H1 (cell line): Measurements from ENCODE around the gene NSF. TPM values are rescaled to one million over a fixed set of nuclear protein-coding genes. Genes with fewer than 3 reads are reported as not detected.

ENCODE experiments used
- CTCF ChIA-PET: fragments of 300-600 bp; sonication (Branson Sonifier 250); formaldehyde crosslinking; loops from one replicate; lab custom pipeline; 2021; ENCODE audit not compliant: partially characterized antibody; lab: Charles Lee
- POLR2A ChIA-PET: fragments of 300-600 bp; sonication (Branson Sonifier 250); formaldehyde crosslinking; loops from one replicate; lab custom pipeline; 2021; ENCODE audit warnings: inconsistent platforms; ENCODE audit not compliant: partially characterized antibody; lab: Charles Lee
- DNase-seq, 2 experiments: peaks; one replicate each; pipeline versions ENCODE4 v3.0.0 to v3.0.0-alpha.2; 2010 to 2022; ENCODE audit warnings: low spot score in 2 of 2, low read depth in 1 of 2, mixed read lengths in 1 of 2
- FAIRE-seq: peaks from 2 replicates; lab custom pipeline; 2011; peaks lifted over from hg19 to GRCh38; lab: Jason Lieb, UNC
- H2AFZ ChIP-seq: 2 replicates; pipeline ENCODE4 v1.8.1; 2012; ENCODE audit warnings: low read length, inconsistent platforms
- H2AK5ac ChIP-seq: 2 replicates; pipeline ENCODE4 v1.6.1; 2013; ENCODE audit warnings: low read depth, low read length
- H2BK120ac ChIP-seq: replicated peaks from 2 replicates; pipeline ENCODE3; 2013; ENCODE audit warnings: low read depth, low read length, inconsistent platforms
- H2BK12ac ChIP-seq: 2 replicates; pipeline ENCODE4 v1.6.1; 2013; ENCODE audit warnings: low read depth, low read length
- H2BK15ac ChIP-seq: 2 replicates; pipeline ENCODE4 v1.6.1; 2013; ENCODE audit warnings: low read length
- H2BK20ac ChIP-seq: 2 replicates; pipeline ENCODE4 v1.6.1; 2013; ENCODE audit warnings: low read length
- H2BK5ac ChIP-seq: 2 replicates; pipeline ENCODE4 v1.6.1; 2013; ENCODE audit warnings: low read depth, low read length
- H3K14ac ChIP-seq: 2 replicates; pipeline ENCODE4 v1.6.1; 2013; ENCODE audit warnings: inconsistent platforms; ENCODE audit not compliant: insufficient read length
- H3K18ac ChIP-seq: 2 replicates; pipeline ENCODE4 v1.6.1; 2013; ENCODE audit warnings: low read length; ENCODE audit errors: extremely low read depth
- H3K23ac ChIP-seq: 2 replicates; pipeline ENCODE4 v1.6.1; 2013; ENCODE audit warnings: inconsistent platforms; ENCODE audit not compliant: insufficient read length
- H3K23me2 ChIP-seq: 2 replicates; pipeline ENCODE4 v1.6.1; 2013; ENCODE audit warnings: low read depth, low read length
- H3K27ac ChIP-seq: 2 replicates; pipeline ENCODE4 v1.6.1; 2011; ENCODE audit warnings: low read depth, low read length, inconsistent platforms
- H3K27me3 ChIP-seq, 4 experiments: replicated peaks in 1 of 4; 1 replicate in 1 of 4; 2 replicates in 3 of 4; pipeline versions ENCODE4 v1.6.1 to v1.8.1; 2011 to 2013; ENCODE audit warnings: low read length in 3 of 4, mild to moderate bottlenecking in 3 of 4, inconsistent platforms in 2 of 4, mixed read lengths in 2 of 4, moderate library complexity in 1 of 4; ENCODE audit not compliant: control insufficient read depth in 3 of 4, insufficient read depth in 3 of 4; ENCODE audit errors: extremely low read depth in 1 of 4
- H3K36me3 ChIP-seq, 4 experiments: 2 replicates each; pipeline versions ENCODE4 v1.6.1 to v1.8.1; 2011 to 2013; ENCODE audit warnings: mild to moderate bottlenecking in 4 of 4, low read length in 3 of 4, moderate library complexity in 2 of 4, control low read depth in 1 of 4, inconsistent platforms in 1 of 4; ENCODE audit not compliant: insufficient read depth in 4 of 4, control insufficient read depth in 2 of 4
- H3K4ac ChIP-seq: replicated peaks from 2 replicates; pipeline ENCODE3; 2013; ENCODE audit warnings: low read length, low read depth, mixed read lengths, inconsistent platforms; ENCODE audit not compliant: insufficient read length
- H3K4me1 ChIP-seq, 4 experiments: replicated peaks in 1 of 4; 1 replicate in 1 of 4; 2 replicates in 3 of 4; pipeline versions ENCODE4 v1.6.1 to v1.8.1; 2011 to 2013; ENCODE audit warnings: low read length in 3 of 4, inconsistent platforms in 2 of 4, mixed read lengths in 1 of 4; ENCODE audit not compliant: insufficient read depth in 4 of 4, control insufficient read depth in 3 of 4
- H3K4me2 ChIP-seq, 2 experiments: 2 replicates each; pipeline versions ENCODE4 v1.6.1 to v1.8.1; 2011 to 2013; ENCODE audit warnings: low read depth in 2 of 2, low read length in 2 of 2, control low read depth in 1 of 2, inconsistent platforms in 1 of 2, mild to moderate bottlenecking in 1 of 2; ENCODE audit not compliant: insufficient read depth in 1 of 2
- H3K4me3 ChIP-seq, 4 experiments: fragments of 200-600, 300-600 bp in 1 of 4; sonication (generic), shearing (Covaris generic), sonication (Bioruptor Twin) in 1 of 4; 2 replicates each; pipeline versions ENCODE4 v1.5.1 to v1.8.1; 2011 to 2016; ENCODE audit warnings: low read length in 4 of 4, low read depth in 3 of 4, control low read depth in 2 of 4, inconsistent platforms in 2 of 4, mild to moderate bottlenecking in 2 of 4, mixed read lengths in 1 of 4, moderate library complexity in 1 of 4; ENCODE audit not compliant: insufficient read depth in 2 of 4; ENCODE audit errors: extremely low read depth in 1 of 4
- H3K56ac ChIP-seq: replicated peaks from 2 replicates; pipeline ENCODE3; 2013; ENCODE audit warnings: low read depth, mild to moderate bottlenecking, mixed read lengths, low read length, inconsistent platforms; ENCODE audit not compliant: insufficient read length
- H3K79me1 ChIP-seq: 2 replicates; pipeline ENCODE4 v1.6.1; 2013; ENCODE audit warnings: low read depth, low read length, control low read depth
- H3K79me2 ChIP-seq, 2 experiments: 2 replicates each; pipeline versions ENCODE4 v1.6.1 to v1.8.1; 2012 to 2013; ENCODE audit warnings: low read length in 2 of 2, mild to moderate bottlenecking in 2 of 2, inconsistent platforms in 1 of 2; ENCODE audit not compliant: insufficient read depth in 2 of 2, control insufficient read depth in 1 of 2
- H3K9ac ChIP-seq, 4 experiments: replicated peaks in 1 of 4; 1 replicate in 1 of 4; 2 replicates in 3 of 4; pipeline versions ENCODE4 v1.6.1 to v1.8.1; 2011 to 2013; ENCODE audit warnings: low read depth in 3 of 4, low read length in 3 of 4, control low read depth in 2 of 4, mild to moderate bottlenecking in 2 of 4, moderate library complexity in 2 of 4, inconsistent platforms in 1 of 4; ENCODE audit errors: extremely low read depth in 1 of 4
- H3K9me3 ChIP-seq, 2 experiments: 2 replicates each; pipeline versions ENCODE4 v1.6.1 to v1.8.1; 2012 to 2013; ENCODE audit warnings: mild to moderate bottlenecking in 2 of 2, moderate library complexity in 2 of 2, control low read depth in 1 of 2, inconsistent platforms in 1 of 2, low read depth in 1 of 2, low read length in 1 of 2, mixed read lengths in 1 of 2; ENCODE audit not compliant: insufficient read depth in 2 of 2
- H4K20me1 ChIP-seq, 2 experiments: replicated peaks in 1 of 2; 2 replicates each; pipeline versions ENCODE3 to v1.8.1; 2011 to 2013; ENCODE audit warnings: inconsistent platforms in 2 of 2, low read length in 2 of 2, mild to moderate bottlenecking in 1 of 2; ENCODE audit not compliant: insufficient read depth in 2 of 2, control insufficient read depth in 1 of 2
- H4K5ac ChIP-seq: 2 replicates; pipeline ENCODE4 v1.6.1; 2013; ENCODE audit warnings: low read length, low read depth, mixed read lengths, inconsistent platforms; ENCODE audit not compliant: insufficient read length
- H4K8ac ChIP-seq: 2 replicates; pipeline ENCODE4 v1.8.0; 2013; ENCODE audit warnings: mild to moderate bottlenecking, moderate library complexity, low read length, inconsistent platforms; ENCODE audit not compliant: insufficient read depth; ENCODE audit errors: extremely low read depth
- H4K91ac ChIP-seq: replicated peaks from 2 replicates; pipeline ENCODE3; 2013; ENCODE audit warnings: low read length, mixed read lengths, inconsistent platforms; ENCODE audit not compliant: insufficient read length
- KDM5A ChIP-seq: fragments of 200-600 bp; IDR thresholded peaks from 2 replicates; pipeline ENCODE4 v1.7.1; 2012; ENCODE audit warnings: mild to moderate bottlenecking, low read length, inconsistent platforms, mixed read lengths
- RAD21 ChIP-seq, 2 experiments: IDR thresholded peaks in 1 of 2; conservative IDR thresholded peaks in 1 of 2; 2 replicates each; pipeline ENCODE4 v1.6.1; 2011; ENCODE audit warnings: low read depth in 2 of 2, low read length in 2 of 2, improper control_type of control experiment in 1 of 2, inconsistent platforms in 1 of 2, mild to moderate bottlenecking in 1 of 2, moderate library complexity in 1 of 2
- RBBP5 ChIP-seq: IDR thresholded peaks from 2 replicates; pipeline ENCODE4 v1.7.1; 2012; ENCODE audit warnings: low read depth, mild to moderate bottlenecking, inconsistent platforms, low read length, moderate library complexity, borderline replicate concordance
- RNF2 ChIP-seq: fragments of 200-900, 300-1000 bp; sonication (generic); IDR thresholded peaks from 2 replicates; pipeline ENCODE4 v1.7.1; 2016; ENCODE audit warnings: borderline replicate concordance, low read depth, mild to moderate bottlenecking, antibody characterized with exemption, low read length; ENCODE audit not compliant: poor library complexity, severe bottlenecking; ENCODE audit errors: missing control alignments
- SIN3A ChIP-seq, 2 experiments: IDR thresholded peaks in 1 of 2; conservative IDR thresholded peaks in 1 of 2; 2 replicates each; pipeline ENCODE4 v1.6.1; 2011 to 2012; ENCODE audit warnings: low read length in 2 of 2, improper control_type of control experiment in 1 of 2, low read depth in 1 of 2, mild to moderate bottlenecking in 1 of 2
- SIRT6 ChIP-seq: IDR thresholded peaks from one replicate; pipeline ENCODE4 v1.7.1; 2012; ENCODE audit warnings: low read length, inconsistent platforms
- SP2 ChIP-seq: IDR thresholded peaks from 2 replicates; pipeline ENCODE4 v1.6.1; 2012; ENCODE audit warnings: mild to moderate bottlenecking, low read length, inconsistent platforms
- SRF ChIP-seq: IDR thresholded peaks from 2 replicates; pipeline ENCODE4 v1.6.1; 2011; ENCODE audit warnings: mild to moderate bottlenecking, low read depth, low read length, moderate library complexity
- TCF12 ChIP-seq: IDR thresholded peaks from 2 replicates; pipeline ENCODE4 v1.6.1; 2011; ENCODE audit warnings: low read depth, mild to moderate bottlenecking, low read length
- YY1 ChIP-seq: IDR thresholded peaks from 2 replicates; pipeline ENCODE4 v1.6.1; 2011; ENCODE audit warnings: low read depth, mild to moderate bottlenecking, low read length
- WGBS, 2 experiments: shearing (Covaris generic) in 1 of 2; methylation state at CpG; one replicate each; pipeline versions ENCODE4 v1.1.6 to v1.1.7; 2013 to 2015; ENCODE audit warnings: low lambda C conversion rate in 2 of 2, mixed read lengths in 2 of 2, inconsistent platforms in 1 of 2, low coverage in 1 of 2, missing lambda C conversion rate in 1 of 2; ENCODE audit not compliant: insufficient replicate concordance in 2 of 2, insufficient coverage in 1 of 2, insufficient read length in 1 of 2; ENCODE audit errors: extremely low coverage in 1 of 2, missing lambda C conversion rate in 1 of 2; 5-methylcytosine and 5-hydroxymethylcytosine counted together
- polyA plus RNA-seq, 7 experiments: library from polyadenylated mRNA; depleted of rRNA in 3 of 7; stranded (reverse) in 5 of 7; unstranded in 2 of 7; fragments of >200 nt in 5 of 7; fragments of 200-250 nt in 2 of 7; gene quantifications; 1 replicate in 5 of 7; 2 replicates in 1 of 7; 4 replicates in 1 of 7; pipeline versions ENCODE4 v1.2.1 to v1.2.3, GENCODE V29; 2011 to 2013; ENCODE audit warnings: missing spikeins in 2 of 7, mixed read lengths in 2 of 7
- total RNA-seq: library from RNA; stranded (reverse); fragmentation: NEBNext Ultra II Directional; extraction: Animal tissue kit (Norgen Biotek cat#: 25700); gene quantifications from 2 replicates; pipeline ENCODE4 v1.2.1, GENCODE V29; 2021
- TF ChIP-seq, protein P1 (sequence below): IDR thresholded peaks from 2 replicates; pipeline ENCODE4 v1.6.1; 2011; ENCODE audit warnings: low read length, improper control_type of control experiment

Gene NSF
- total and polyA plus RNA-seq, 2 of the 8 experiments (the other 6 are each of a cell fraction or from before 2014, with no cell fraction given) = 13.0 to 27.7 TPM

DNA sequence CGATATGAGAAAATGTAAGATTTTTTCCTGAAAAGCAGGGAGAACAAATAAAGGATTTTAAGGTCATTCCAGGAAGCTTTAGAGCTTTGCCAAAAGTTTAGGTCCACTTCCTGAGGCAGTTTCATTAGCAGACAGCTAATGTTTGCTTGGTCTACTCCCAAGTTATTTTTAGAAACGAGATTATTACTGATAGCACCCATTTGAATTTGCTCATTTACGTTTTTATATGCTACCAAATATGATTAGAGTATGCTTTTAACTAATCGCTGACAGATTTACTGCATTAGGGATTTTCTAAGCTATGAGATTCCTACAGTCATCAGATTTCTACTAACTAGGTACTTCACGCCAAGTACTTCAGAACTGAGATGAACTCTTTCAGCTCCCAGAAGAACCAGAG lies 129.9 kb downstream of the NSF start:
- Histone ChIP-seq H4K20me1 (no peaks in the 10 kb centered on the region), H4K8ac (no peak overlapping the region), H3K14ac (no peak overlapping the region), H3K27me3 (no peaks in the 10 kb centered on the region), H4K91ac (no peak overlapping the region), H3K4me3 (no peak overlapping the region), H2BK15ac (no peak overlapping the region), H3K4me1 (no peaks in the 10 kb centered on the region), H2BK20ac (no peak overlapping the region), H3K9ac (no peak overlapping the region), H2BK5ac (no peak overlapping the region), H3K4ac (no peak overlapping the region), H2AFZ (no peak overlapping the region), H2BK120ac (no peak overlapping the region), H3K36me3 (no peaks in the 10 kb centered on the region; a peak in 1 of 8 replicates), H3K79me2 (no peaks in the 10 kb centered on the region), H3K18ac (no peak overlapping the region), H3K23ac (no peak overlapping the region), H3K23me2 (no peaks in the 10 kb centered on the region), H3K56ac (no peak overlapping the region), H3K27ac (no peak overlapping the region), H2AK5ac (no peak overlapping the region), H2BK12ac (no peak overlapping the region), H3K79me1 (no peaks in the 10 kb centered on the region), H3K9me3 (no peaks in the 10 kb centered on the region), H4K5ac (no peak overlapping the region), H3K4me2 (no peak overlapping the region)
- DNase-seq = no peak
- CTCF ChIA-PET = interaction anchor here (0.9 to 1.1 kb wide), 2 partner anchors 99 to 221 kb away, joined by 3 read pairs; no protein-coding TSS in a partner anchor
- no peak for FAIRE-seq
- 87% methylated on average over 5 of the region's 5 CpGs; no CpG with 5 or more reads in 1 of the 2 experiments for WGBS, 2 experiments
- POLR2A ChIA-PET = no interaction called here
- TF ChIP-seq RBBP5 (no peak), YY1 (no peak), RNF2 (no peak), SIN3A (conservative IDR thresholded peaks at IDR 0.05 in 1 of 2, IDR thresholded peaks at IDR 0.05 in 1 of 2; ENCODE audit: low read depth in 1 of 2, low read length in 2 of 2) (no peak), TCF12 (no peak), RAD21 (IDR thresholded peaks at IDR 0.05 in 1 of 2, conservative IDR thresholded peaks at IDR 0.05 in 1 of 2; ENCODE audit: low read depth in 2 of 2, low read length in 2 of 2) (no peak), SP2 (no peak), SRF (no peak), SIRT6 (no peak), KDM5A (no peak)
- TF ChIP-seq, protein P1, sequence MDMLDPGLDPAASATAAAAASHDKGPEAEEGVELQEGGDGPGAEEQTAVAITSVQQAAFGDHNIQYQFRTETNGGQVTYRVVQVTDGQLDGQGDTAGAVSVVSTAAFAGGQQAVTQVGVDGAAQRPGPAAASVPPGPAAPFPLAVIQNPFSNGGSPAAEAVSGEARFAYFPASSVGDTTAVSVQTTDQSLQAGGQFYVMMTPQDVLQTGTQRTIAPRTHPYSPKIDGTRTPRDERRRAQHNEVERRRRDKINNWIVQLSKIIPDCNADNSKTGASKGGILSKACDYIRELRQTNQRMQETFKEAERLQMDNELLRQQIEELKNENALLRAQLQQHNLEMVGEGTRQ = no peak
